Retinal pigment epithelial cell (primary cell): ENCODE measurements around the gene DEGS2.

Experiments used
- DNase-seq: peaks from one replicate; pipeline ENCODE4 v3.0.0-alpha.2; 2010; ENCODE audit warnings: low read depth
- H3K4me3 ChIP-seq: 2 replicates; pipeline ENCODE4 v1.5.1; 2011; ENCODE audit warnings: mild to moderate bottlenecking, low read length, control low read depth, moderate library complexity
- CTCF ChIP-seq: conservative IDR thresholded peaks from 2 replicates; pipeline ENCODE4 v1.5.1; 2011; ENCODE audit warnings: low read depth, low read length, control low read depth, inconsistent platforms

DEGS2 gene

GRCh38 chr14:100134586-100134985 is 24.9 kb downstream of the DEGS2 start:
- DNase-seq = no peak
- no peak for TF ChIP-seq CTCF
- no peak overlapping the region for H3K4me3 ChIP-seq

DNA sequence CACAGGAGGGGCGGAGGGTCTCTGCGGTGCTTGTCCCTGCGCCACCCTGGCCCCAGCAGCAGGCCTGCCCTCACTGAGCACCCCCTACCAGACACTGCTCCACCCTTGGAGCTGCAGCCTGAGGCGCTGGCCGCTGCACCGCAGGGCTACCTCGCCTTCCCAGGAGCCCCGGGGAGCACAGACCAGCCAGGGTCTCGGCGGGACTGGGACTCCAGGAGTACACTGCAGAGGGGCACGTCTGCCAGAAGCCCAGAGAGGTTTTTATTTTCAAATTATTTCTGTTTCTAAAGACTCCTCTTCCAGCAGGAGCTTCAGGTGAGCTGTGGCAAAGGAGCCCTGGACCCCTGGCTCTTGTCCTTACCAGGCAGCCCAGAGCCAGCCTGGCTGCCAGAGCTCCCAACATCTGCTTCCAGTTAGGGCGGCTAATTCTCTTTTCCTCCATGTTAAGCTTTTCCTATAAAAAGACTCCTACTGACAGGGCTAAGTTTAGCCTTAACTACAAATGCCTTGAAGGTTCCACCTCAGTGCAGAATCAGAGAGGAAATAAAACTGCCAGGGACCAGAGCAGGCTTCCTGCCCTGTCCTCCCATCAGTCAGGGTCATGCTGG is 26.4 kb downstream of the DEGS2 start:
- TF ChIP-seq CTCF = no peak
- no peak overlapping the region for H3K4me3 ChIP-seq
- no peak for DNase-seq

- no peak for DNase-seq
- TF ChIP-seq CTCF = no peak
- no peak overlapping the region for H3K4me3 ChIP-seq
Observed at GRCh38 chr14:100132161-100132902, 27.1 kb downstream of the DEGS2 start.

DNA sequence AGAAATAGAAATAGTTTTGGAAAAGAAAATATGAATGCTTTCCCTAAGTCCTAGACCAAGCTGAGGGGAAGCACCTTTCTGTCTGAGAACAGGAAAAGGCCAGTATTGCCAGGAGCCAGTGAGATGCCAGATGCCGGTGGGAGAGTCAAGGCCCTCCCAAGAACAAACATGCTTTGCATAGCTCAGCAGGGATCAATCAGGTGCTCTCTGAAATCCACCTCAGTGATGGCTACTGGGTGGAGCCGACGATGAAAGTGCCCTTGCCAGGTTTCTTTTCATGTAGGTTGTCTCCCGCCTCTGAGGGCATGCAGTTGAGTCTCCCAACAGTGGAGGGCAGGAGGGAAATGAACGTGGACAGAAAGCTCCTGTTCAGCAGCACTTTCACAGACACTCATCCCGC is 28.3 kb downstream of the DEGS2 start:
- no peak for DNase-seq
- H3K4me3 ChIP-seq = no peak overlapping the region
- no peak for TF ChIP-seq CTCF

GRCh38 chr14:100130521-100130920 is 28.9 kb downstream of the DEGS2 start:
- DNase-seq = no peak
- no peak overlapping the region for H3K4me3 ChIP-seq
- no peak for TF ChIP-seq CTCF

DNA sequence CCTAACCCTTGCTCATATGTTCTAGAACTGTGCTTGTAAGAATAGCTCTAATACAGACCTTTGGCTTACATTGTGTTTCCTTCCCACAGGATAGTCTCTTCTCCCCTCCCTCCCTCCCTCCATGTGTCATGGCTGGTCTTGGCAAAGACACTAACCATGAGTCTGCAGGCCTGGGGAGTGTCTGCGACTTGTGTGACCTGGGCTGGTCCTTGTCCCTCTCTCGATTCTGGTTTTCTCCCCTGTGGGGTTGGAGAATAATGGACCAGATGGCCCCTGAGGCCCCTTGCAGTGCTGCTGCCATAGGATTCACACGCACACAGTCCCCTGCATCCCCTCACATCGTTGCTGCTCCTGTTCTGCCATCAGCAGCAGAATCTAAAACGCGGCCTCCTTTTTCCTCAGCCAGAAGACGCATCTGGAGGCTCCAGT is 30.3 kb downstream of the DEGS2 start:
- no peak for DNase-seq
- no peak for TF ChIP-seq CTCF
- no peak overlapping the region for H3K4me3 ChIP-seq

- DNase-seq = no peak
- H3K4me3 ChIP-seq = no peak overlapping the region
- TF ChIP-seq CTCF = no peak
Observed at GRCh38 chr14:100128688-100129087, 30.8 kb downstream of the DEGS2 start.
